GM11168 (cell line): ENCODE measurements around the gene SMKR1.
"Not testable (repeated sequence)": the region's sequence is repeated elsewhere in the genome, so short reads cannot be mapped to it uniquely, and the experiment has no call there.

Source experiments
- in situ Hi-C: fragments of 300-500 bp; cut with MboI; formaldehyde crosslinking; loops from one replicate; pipeline ENCODE4 v1.12.0; 2022; ENCODE audit warnings: low sequenced_read_pairs; ENCODE audit not compliant: unreplicated experiment

SMKR1 gene

GRCh38 chr7:129479831-129480230, 22.5 kb upstream of the SMKR1 start:
- in situ Hi-C loops: loop anchor here (10.0 kb wide), 1 partner anchor 255 kb away; the partner anchor contains the start of gene AHCYL2

GRCh38 chr7:129480674-129481363, 21.5 kb upstream of the SMKR1 start:
- in situ Hi-C loops: no loop called here

GRCh38 chr7:129481376-129481775, 21.0 kb upstream of the SMKR1 start:
- in situ Hi-C loops: not testable (repeated sequence)

GRCh38 chr7:129482781-129483180, 19.6 kb upstream of the SMKR1 start:
- in situ Hi-C loops: no loop called here

GRCh38 chr7:129489491-129489890, 12.8 kb upstream of the SMKR1 start:
- in situ Hi-C loops: no loop called here

- in situ Hi-C loops: no loop called here
Observed at GRCh38 chr7:129492391-129492790, 9.9 kb upstream of the SMKR1 start.

- in situ Hi-C loops: no loop called here
Observed at GRCh38 chr7:129493555-129493954, 8.8 kb upstream of the SMKR1 start.

GRCh38 chr7:129494041-129494440, 8.3 kb upstream of the SMKR1 start:
- in situ Hi-C loops: no loop called here

- in situ Hi-C loops: no loop called here
Observed at GRCh38 chr7:129495987-129496386, 6.3 kb upstream of the SMKR1 start.

GRCh38 chr7:129496653-129497052, 5.7 kb upstream of the SMKR1 start:
- in situ Hi-C loops: no loop called here

- in situ Hi-C loops: no loop called here
Observed at GRCh38 chr7:129497156-129497555, 5.2 kb upstream of the SMKR1 start.

- in situ Hi-C loops: no loop called here
Observed at GRCh38 chr7:129498021-129498420, 4.3 kb upstream of the SMKR1 start.

GRCh38 chr7:129499999-129500398, 2.3 kb upstream of the SMKR1 start:
- in situ Hi-C loops: no loop called here

- in situ Hi-C loops: no loop called here
Observed at GRCh38 chr7:129502708-129503685, 666 bp downstream of the SMKR1 start.

GRCh38 chr7:129503725-129504124, 1.4 kb downstream of the SMKR1 start:
- in situ Hi-C loops: no loop called here

- in situ Hi-C loops: no loop called here
Observed at GRCh38 chr7:129512192-129512591, 9.9 kb downstream of the SMKR1 start.

GRCh38 chr7:129513546-129513945, 11.2 kb downstream of the SMKR1 start:
- in situ Hi-C loops: no loop called here

GRCh38 chr7:129514683-129515082, 12.4 kb downstream of the SMKR1 start:
- in situ Hi-C loops: no loop called here

- in situ Hi-C loops: no loop called here
Observed at GRCh38 chr7:129515381-129515780, 13.1 kb downstream of the SMKR1 start.

- in situ Hi-C loops: no loop called here
Observed at GRCh38 chr7:129517931-129518330, 15.6 kb downstream of the SMKR1 start.

GRCh38 chr7:129519464-129519863, 17.1 kb downstream of the SMKR1 start:
- in situ Hi-C loops: no loop called here
